Fibroblast of skin of right quadriceps (primary cell): ENCODE data around the gene ATP2B1.

Experiments used
- DNase-seq: peaks from one replicate; pipeline ENCODE4 v3.0.0-alpha.2; 2013

ATP2B1 gene

GRCh38 chr12:89690925-89691324 is 17.7 kb downstream of the ATP2B1 start:
- DNase-seq: no peak

DNA sequence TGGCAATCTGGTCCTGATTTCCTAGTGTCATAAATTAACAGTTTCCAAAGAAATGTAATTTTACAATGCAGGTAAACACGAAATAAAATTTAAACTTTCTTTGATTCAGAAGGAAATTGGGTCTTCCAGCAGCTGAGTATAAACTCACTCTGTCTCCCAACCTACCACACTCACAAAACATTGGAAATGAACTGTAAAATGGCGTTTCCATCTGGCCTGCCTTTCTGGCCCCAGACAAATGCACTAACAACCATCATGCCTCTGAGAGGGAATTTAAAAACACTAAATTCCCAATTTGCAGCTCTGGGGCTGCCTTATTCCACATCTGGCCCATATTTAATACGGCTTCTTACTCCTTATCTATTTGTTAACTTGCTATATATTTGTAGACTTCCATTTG is 19.3 kb downstream of the ATP2B1 start:
- no peak for DNase-seq

DNA sequence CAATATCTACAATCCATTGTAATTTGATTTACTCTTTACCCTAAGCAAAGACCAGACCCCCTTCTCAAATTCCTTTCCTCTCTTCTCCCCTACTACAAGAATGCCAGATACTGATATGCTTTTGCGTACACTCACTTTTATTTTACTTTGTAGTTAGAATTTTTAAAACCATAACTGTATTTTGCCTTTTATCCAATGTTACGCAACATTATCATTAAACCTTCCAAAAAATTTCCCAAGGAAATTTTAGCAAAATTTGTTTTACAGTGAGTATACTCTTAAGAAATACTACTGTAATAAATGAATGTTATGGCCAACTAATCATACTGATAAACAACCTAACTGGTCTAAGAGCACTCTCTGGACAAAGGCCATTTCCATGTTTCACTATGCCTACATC is 22.3 kb downstream of the ATP2B1 start:
- no peak for DNase-seq

DNA sequence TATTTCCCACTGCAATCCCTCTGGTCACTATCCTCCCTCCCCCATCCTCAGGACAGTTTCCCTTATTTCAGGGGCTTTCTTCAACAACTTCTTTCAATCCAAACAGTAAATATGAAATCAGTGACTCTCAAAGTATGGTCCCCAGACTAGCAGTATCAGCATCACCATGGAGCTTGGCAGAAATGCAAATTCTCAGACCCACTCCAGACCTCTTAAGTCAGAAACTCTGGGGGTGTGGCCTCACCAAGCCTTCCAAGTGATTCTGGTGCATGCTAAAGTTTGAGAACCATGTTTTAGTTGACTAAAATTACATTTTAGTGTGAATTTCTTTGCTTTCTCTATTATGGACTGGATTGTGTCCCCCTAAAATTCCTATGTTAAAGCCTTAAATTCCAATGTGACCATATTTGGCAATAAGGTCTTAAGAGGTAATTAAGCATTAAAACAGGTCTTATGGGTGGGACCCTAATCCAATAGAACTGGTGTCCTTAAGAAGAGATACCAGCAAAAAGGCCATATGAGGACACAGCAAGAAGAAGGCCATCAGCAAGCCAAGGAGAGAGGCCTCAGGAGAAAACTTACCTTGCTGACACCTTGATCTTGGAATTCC is 23.2 kb downstream of the ATP2B1 start:
- DNase-seq: no peak

GRCh38 chr12:89684136-89684535 is 24.5 kb downstream of the ATP2B1 start:
- DNase-seq: no peak

DNA sequence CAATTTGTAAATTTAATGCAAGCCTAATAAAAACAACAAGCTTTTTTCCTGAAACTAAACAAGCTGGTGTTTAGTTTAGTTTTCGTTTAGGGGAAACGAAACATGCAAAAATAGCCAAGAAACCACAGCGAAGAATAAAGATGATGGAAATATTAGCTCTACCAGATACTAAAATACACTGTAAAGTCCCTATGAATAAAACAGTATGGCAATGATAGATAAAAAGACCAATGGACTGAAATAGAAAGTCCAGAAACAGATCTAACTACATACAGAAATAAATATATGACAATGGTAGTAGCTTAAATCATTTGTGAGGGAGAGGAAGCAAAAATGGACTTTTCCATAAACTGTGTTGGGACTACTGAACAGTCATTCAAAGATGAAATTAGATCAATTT is 26.4 kb downstream of the ATP2B1 start:
- DNase-seq: no peak

GRCh38 chr12:89680409-89680808 is 28.2 kb downstream of the ATP2B1 start:
- DNase-seq: no peak

GRCh38 chr12:89679631-89680030 is 29.0 kb downstream of the ATP2B1 start:
- no peak for DNase-seq

DNA sequence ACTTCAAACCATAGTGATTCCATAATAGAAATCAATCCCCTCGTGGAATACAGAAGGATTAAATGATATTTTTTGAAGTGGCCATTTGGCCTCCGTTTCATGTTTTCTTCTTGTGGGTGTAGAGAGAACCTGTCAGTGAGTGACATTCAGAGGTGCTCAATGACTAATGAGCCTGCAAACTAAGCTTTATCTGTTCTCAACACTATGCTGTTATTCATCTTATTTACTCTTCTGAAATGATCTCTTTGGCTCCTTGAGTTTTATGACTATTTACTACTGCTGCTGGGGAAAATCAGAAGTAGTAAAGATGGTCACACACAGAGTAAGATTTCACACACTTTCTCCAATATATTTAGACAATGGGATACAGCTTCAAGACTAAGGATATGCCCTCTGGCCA is 30.4 kb downstream of the ATP2B1 start:
- DNase-seq: no peak

DNA sequence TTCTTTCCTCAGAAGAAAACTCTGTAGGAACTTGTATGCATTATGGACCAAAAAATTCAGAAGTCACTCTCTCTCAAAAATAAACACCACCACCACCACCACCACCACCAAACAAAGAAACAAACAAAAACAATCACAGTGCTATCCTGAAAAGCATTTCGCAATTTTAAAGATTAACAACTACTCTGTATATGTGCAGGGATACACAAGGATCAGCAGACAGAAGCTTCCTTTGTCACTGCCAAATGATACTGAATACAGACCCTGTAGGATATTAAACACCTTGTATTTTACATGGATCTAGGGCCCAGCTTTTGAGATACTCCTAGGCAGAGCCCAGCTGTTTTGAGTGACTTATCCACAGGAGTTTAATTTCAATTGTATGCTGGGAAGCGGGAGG is 31.7 kb downstream of the ATP2B1 start:
- DNase-seq: no peak

GRCh38 chr12:89674326-89674942 is 34.2 kb downstream of the ATP2B1 start:
- no peak for DNase-seq

DNA sequence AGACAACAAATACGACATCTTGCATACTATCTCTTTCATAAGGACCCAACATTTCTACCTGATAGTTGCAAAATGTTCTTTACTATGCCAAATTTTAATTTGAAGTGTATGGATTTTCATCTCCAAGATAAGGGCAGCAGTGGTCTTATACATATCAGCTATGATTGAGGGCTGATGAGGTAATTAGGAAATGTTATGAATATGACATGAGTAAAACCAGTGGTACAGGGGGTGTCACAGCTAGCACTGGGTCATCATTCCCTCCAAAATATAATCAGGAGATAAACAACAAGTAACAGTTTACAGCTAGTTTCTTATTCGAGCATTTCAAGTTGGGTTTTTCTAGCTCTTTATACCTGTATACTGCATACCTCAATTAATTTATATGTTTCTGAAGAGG is 35.0 kb downstream of the ATP2B1 start:
- DNase-seq: no peak

DNA sequence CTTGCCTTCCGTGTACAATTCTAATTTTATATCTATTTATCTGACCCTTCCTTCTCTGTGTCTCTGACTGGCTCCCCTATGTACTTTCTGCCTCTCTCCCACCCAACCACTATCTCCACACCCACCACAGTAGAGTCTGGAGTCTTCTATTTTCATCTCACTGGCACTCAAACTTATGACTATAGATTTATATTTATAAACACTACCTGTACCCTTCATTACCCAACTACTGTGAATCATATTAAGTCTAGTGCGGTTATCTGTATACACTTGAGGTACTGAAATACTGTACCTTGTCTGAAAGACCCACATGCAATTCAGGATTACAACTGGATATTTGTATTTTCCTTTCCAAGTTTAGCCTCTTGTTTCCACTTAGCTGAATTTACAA is 36.1 kb downstream of the ATP2B1 start:
- DNase-seq: no peak

- peak; percentile 91 for DNase-seq
Measured at GRCh38 chr12:89671469-89671868, 37.2 kb downstream of the ATP2B1 start.

DNA sequence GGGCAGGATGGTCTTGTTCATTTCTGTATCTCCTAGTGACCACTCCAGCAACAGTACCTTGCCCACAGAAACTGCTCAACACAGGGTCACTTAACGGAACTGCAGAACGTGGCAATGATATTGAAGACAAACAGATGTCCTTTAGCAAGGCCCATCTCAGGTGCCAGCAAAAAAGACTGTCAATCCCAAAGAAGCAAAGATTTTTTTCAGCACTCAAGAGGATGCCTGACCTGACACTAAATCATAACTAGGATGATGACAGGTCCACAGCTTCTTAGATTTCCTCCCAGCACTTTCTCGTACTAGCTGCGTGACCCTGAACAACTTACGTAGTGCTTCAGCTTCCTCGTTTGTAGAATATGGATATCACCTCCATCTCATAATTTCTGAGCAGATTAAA is 39.4 kb downstream of the ATP2B1 start:
- DNase-seq: no peak

DNA sequence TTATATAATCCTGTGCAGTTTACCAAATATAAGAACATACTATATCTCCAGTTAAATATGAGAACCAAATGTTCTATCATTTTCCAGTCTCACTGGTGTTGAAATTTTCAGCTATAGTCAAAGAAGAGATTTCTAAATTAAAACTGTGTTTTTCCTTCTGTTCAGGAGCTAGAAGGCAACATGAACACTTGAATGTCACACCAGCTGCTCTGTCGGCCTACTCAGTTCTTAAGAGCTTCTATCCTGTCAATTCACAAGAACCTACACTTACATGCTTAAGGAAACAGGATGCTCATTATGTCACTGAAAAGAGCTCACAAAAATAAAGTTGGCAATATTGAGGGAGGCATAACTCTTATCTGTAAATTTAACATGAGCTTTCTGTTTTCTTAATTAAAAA is 43.1 kb downstream of the ATP2B1 start:
- no peak for DNase-seq

- no peak for DNase-seq
Measured at GRCh38 chr12:89664441-89664840, 44.2 kb downstream of the ATP2B1 start.

GRCh38 chr12:89663577-89664357 is 44.9 kb downstream of the ATP2B1 start:
- DNase-seq: peak; percentile 50

DNA sequence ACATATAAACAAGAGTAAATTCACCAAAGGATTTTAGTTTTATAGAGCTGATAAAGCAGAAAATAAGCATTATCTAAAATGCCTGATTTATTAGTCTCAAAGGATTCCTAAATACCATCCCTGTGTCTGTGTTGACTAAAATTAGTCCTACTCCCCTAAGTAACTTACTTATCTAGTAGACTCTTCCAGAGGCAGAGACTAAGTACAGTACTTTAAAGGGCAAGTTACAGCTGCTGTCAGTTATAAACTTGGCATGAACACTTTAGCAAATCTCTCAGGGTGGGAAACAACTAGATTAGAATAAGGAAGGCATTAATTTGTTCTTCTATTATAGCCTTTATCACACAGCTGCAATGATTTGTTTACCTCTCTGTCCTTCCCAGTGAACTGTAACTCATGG is 46.0 kb downstream of the ATP2B1 start:
- DNase-seq: no peak

DNA sequence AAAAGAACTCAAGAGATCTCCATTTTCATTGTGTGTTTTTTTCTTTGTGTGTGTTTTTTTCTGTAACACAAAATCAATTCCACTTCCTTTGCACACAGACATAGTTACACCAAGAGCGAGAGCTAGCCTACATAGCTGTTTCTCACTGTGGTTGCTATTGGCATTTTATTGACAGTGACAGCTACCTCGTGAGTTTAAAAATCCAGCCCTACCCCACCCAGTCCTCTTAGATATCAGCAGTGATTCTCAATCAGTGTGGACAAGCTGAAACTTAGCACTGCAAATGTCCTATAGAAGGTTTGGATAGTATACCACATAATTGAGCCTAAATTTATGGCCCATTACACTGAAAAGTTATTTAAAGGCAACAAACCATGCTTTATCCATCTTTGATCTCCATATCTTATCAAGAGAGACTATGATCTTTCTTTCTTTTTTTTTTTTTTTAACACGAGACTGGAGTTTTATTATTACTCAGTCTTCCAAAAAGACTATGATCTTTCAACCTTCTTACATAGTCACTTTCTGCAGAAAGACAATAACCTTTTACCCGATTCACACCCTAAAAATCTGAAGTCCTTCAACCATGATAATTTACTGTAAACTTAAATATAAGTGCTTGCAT is 46.8 kb downstream of the ATP2B1 start:
- no peak for DNase-seq

DNA sequence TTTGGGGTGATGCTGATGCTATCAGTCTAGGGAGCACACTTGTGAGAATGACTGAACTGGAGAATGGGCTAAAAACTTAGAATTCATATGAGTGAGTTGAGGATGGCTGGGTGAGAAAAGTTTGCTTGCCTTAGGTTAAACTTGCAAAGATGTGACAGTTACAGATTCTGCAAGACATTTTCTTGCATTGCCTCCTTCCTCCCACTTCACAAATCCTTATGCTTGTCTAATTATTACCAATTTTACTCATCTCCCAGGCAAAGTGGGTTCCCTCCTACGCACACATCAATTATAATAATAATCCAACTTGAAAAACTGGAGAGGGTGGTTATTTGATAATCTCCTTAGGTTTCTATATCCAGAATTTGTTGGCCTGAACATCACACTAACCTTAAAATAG is 50.9 kb downstream of the ATP2B1 start:
- DNase-seq: no peak

- DNase-seq: no peak
Measured at GRCh38 chr12:89657066-89657465, 51.6 kb downstream of the ATP2B1 start.

GRCh38 chr12:89655841-89656240 is 52.8 kb downstream of the ATP2B1 start:
- DNase-seq: no peak

DNA sequence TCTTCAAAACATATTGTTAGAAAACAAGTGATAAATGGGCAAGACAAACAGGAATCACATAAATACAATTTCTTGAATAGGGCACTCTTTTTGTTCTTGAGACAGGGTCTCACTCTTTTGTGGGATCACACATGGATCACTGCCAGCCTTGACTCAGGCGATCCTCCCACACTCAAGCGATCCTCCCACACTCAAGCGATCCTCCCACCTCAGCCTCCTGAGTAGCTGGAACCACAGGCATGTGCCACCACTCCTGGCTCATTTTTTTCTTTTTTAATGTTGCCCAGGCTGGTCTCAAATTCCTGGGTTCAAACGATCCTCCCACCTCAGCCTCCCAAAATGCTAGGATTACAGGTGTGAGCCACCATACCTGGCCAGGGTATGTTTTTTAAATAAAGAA is 57.4 kb downstream of the ATP2B1 start:
- DNase-seq: no peak
